B cell (primary cell): ENCODE results near the gene ZNF407. TPM values are rescaled to one million over a fixed set of nuclear protein-coding genes. Genes with fewer than 3 reads are reported as not detected.

Experiments
- ATAC-seq: fragments of 200-7000 bp; cut with Tn5 transposase; one replicate; pipeline ENCODE4 v1.10.0; 2021; ENCODE audit warnings: low read depth, mild to moderate bottlenecking, moderate number of reproducible peaks, moderate library complexity
- CTCF ChIA-PET: fragments of 350-600 bp; sonication (Branson Sonifier 250); formaldehyde crosslinking; loops from one replicate; lab custom pipeline; 2021; ENCODE audit warnings: antibody characterized with exemption, inconsistent platforms; lab: Charles Lee
- POLR2A ChIA-PET: fragments of 350-600 bp; sonication (Branson Sonifier 250); formaldehyde crosslinking; loops from one replicate; lab custom pipeline; 2021; ENCODE audit warnings: antibody characterized with exemption; lab: Charles Lee
- DNase-seq: peaks from one replicate; pipeline ENCODE4 v3.0.0; 2013
- H2AFZ ChIP-seq: 2 replicates; pipeline ENCODE4 v1.6.1; 2012; ENCODE audit warnings: mild to moderate bottlenecking, low read depth, low read length; ENCODE audit not compliant: insufficient read depth, poor library complexity, severe bottlenecking
- H3K27ac ChIP-seq, 2 donors: 1 replicate in 1 of 2; 2 replicates in 1 of 2; pipeline ENCODE4 v1.5.1; 2012 to 2013; ENCODE audit warnings: low read length in 2 of 2, mild to moderate bottlenecking in 2 of 2, moderate library complexity in 1 of 2
- H3K27me3 ChIP-seq, 4 experiments: fragments of 200-600 bp in 1 of 4; sonication (generic) in 1 of 4; replicated peaks in 1 of 4; 1 replicate in 2 of 4; 2 replicates in 2 of 4; pipeline versions ENCODE4 v1.6.1 to v1.7.0; 2013 to 2016; ENCODE audit warnings: low read length in 3 of 4, mild to moderate bottlenecking in 2 of 4, mixed read lengths in 1 of 4, moderate library complexity in 1 of 4; ENCODE audit not compliant: insufficient read depth in 4 of 4, control insufficient read depth in 3 of 4; ENCODE audit errors: control extremely low read depth in 1 of 4
- H3K36me3 ChIP-seq, 2 experiments: replicated peaks in 1 of 2; 1 replicate in 1 of 2; 2 replicates in 1 of 2; pipeline versions ENCODE4 v1.6.1 to v1.7.1; 2013; ENCODE audit warnings: low read length in 1 of 2; ENCODE audit not compliant: insufficient read depth in 2 of 2, control insufficient read depth in 1 of 2; ENCODE audit errors: control extremely low read depth in 1 of 2, extremely low read depth in 1 of 2
- H3K4me1 ChIP-seq, 2 donors: fragments of 200-600 bp in 1 of 2; sonication (generic) in 1 of 2; 1 replicate in 1 of 2; 2 replicates in 1 of 2; pipeline versions ENCODE4 v1.5.1 to v1.6.1; 2013 to 2017; ENCODE audit warnings: low read length in 2 of 2; ENCODE audit not compliant: control insufficient read depth in 2 of 2, insufficient read depth in 2 of 2
- H3K4me2 ChIP-seq: replicated peaks from 2 replicates; pipeline ENCODE3; 2012; ENCODE audit warnings: mild to moderate bottlenecking, low read depth, low read length; ENCODE audit not compliant: poor library complexity, severe bottlenecking
- H3K4me3 ChIP-seq, 5 experiments: fragments of 200-600 bp in 1 of 5; sonication (generic) in 1 of 5; 1 replicate in 3 of 5; 2 replicates in 2 of 5; pipeline versions ENCODE4 v1.5.1 to v1.7.0; 2011 to 2016; ENCODE audit warnings: low read length in 4 of 5, mild to moderate bottlenecking in 4 of 5, low read depth in 2 of 5, control low read depth in 1 of 5, moderate library complexity in 1 of 5; ENCODE audit not compliant: insufficient read depth in 1 of 5; ENCODE audit errors: control extremely low read depth in 1 of 5, extremely low read depth in 1 of 5
- H3K79me2 ChIP-seq: fragments of 200-600 bp; sonication (generic); one replicate; pipeline ENCODE4 v1.6.0; 2016; ENCODE audit warnings: low read length; ENCODE audit not compliant: control insufficient read depth, insufficient read depth
- H3K9ac ChIP-seq: fragments of 200-600 bp; sonication (generic); 2 replicates; pipeline ENCODE4 v1.6.1; 2017; ENCODE audit warnings: mild to moderate bottlenecking, low read length, moderate library complexity
- H3K9me3 ChIP-seq, 3 donors: one replicate each; pipeline versions ENCODE4 v1.6.1 to v1.7.1; 2013; ENCODE audit warnings: low read length in 2 of 3; ENCODE audit not compliant: control insufficient read depth in 2 of 3, insufficient read depth in 1 of 3; ENCODE audit errors: control extremely low read depth in 1 of 3
- H4K20me1 ChIP-seq: 2 replicates; pipeline ENCODE4 v1.6.0; 2012; ENCODE audit warnings: mild to moderate bottlenecking, low read length; ENCODE audit not compliant: insufficient read depth, control insufficient read depth, poor library complexity, severe bottlenecking
- H3K27ac Mint-ChIP-seq: one replicate; pipeline ENCODE4 v1.8.0; 2021; ENCODE audit warnings: mixed read lengths
- H3K27me3 Mint-ChIP-seq: one replicate; pipeline ENCODE4 v1.8.0; 2021; ENCODE audit warnings: mixed read lengths
- H3K4me1 Mint-ChIP-seq: one replicate; pipeline ENCODE4 v1.8.0; 2021; ENCODE audit warnings: mixed read lengths
- H3K4me3 Mint-ChIP-seq: one replicate; pipeline ENCODE4 v1.8.0; 2021; ENCODE audit warnings: mixed read lengths
- H3K9me3 Mint-ChIP-seq: one replicate; pipeline ENCODE4 v1.8.0; 2022; ENCODE audit warnings: mixed read lengths; ENCODE audit not compliant: insufficient read depth
- EZH2 ChIP-seq: IDR thresholded peaks from 2 replicates; pipeline ENCODE4 v1.6.1; 2012; ENCODE audit warnings: borderline replicate concordance, low read depth, mild to moderate bottlenecking, moderate library complexity, low read length; ENCODE audit not compliant: insufficient read depth, poor library complexity, severe bottlenecking
- WGBS: methylation state at CpG from one replicate; pipeline ENCODE4 v1.1.5; 2013; ENCODE audit warnings: missing lambda C conversion rate; ENCODE audit not compliant: insufficient coverage; 5-methylcytosine and 5-hydroxymethylcytosine counted together
- intact Hi-C: fragments of 100-400 bp; cut with micrococcal nuclease; formaldehyde crosslinking; loops from one replicate; pipeline ENCODE4 v1.10.0; 2022
- polyA plus RNA-seq: library from polyadenylated mRNA; depleted of rRNA; stranded (reverse); fragments of >200 nt; gene quantifications from 2 replicates; pipeline ENCODE4 v1.2.3, GENCODE V29; 2012
- total RNA-seq, 2 donors: library from RNA; stranded (reverse); fragments of 120-200 nt in 1 of 2; gene quantifications; 1 replicate in 1 of 2; 2 replicates in 1 of 2; pipeline versions ENCODE4 v1.2.3 to v1.2.4, GENCODE V29; 2013 to 2022
- TF ChIP-seq, protein P1 (sequence below): fragments of 200-600 bp; IDR thresholded peaks from one replicate; pipeline ENCODE4 v1.8.0; 2022; ENCODE audit warnings: antibody characterized with exemption, mild to moderate bottlenecking

ZNF407 gene
- total and polyA plus RNA-seq, 2 donors (not counting 1 experiment from before 2014, with no cell fraction given) = 4.5 to 37.1 TPM

DNA sequence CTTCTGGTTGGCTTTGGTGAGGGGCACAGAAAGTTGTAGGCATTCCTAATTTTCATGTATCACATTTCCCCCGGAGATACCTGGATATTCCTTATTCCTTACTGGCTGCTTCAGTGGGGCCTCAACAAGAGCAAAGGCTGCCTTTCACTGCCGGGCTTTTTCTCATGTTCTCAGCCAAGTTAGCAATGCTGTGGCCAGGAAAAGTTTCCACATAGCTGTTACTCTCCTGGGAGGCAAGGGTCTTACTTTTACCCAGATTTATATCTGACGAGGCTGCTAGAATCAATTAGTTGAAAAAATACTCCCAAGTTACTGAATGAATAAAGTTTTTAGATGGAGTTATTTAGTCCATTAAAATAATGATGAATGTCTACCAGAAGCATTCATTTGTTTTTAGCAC lies 230.5 kb downstream of the ZNF407 start:
- Mint-ChIP-seq H3K4me3 (no peak overlapping the region), H3K27me3 (no peaks in the 10 kb centered on the region), H3K9me3 (no peaks in the 10 kb centered on the region), H3K27ac (no peak overlapping the region), H3K4me1 (peaks cover 6% of the 10 kb centered on the region)
- Histone ChIP-seq H2AFZ (no peak overlapping the region), H3K9ac (no peak overlapping the region), H3K9me3 (no peaks in the 10 kb centered on the region), H3K36me3 (peaks cover 0 to 2% of the 10 kb centered on the region in 2 experiments), H3K4me3 (no peak overlapping the region), H4K20me1 (no peaks in the 10 kb centered on the region), H3K27me3 (no peaks in the 10 kb centered on the region), H3K4me2 (no peak overlapping the region), H3K27ac (no peak overlapping the region), H3K4me1 (no peaks in the 10 kb centered on the region), H3K79me2 (no peaks in the 10 kb centered on the region)
- intact Hi-C loops = no loop called here
- 100% methylated on average over 1 of the region's 3 CpGs for WGBS
- no peak for DNase-seq
- ChIA-PET POLR2A (no interaction called here), CTCF (no interaction called here)
- no peak for ATAC-seq
- TF ChIP-seq EZH2 = no peak
- TF ChIP-seq, protein P1, sequence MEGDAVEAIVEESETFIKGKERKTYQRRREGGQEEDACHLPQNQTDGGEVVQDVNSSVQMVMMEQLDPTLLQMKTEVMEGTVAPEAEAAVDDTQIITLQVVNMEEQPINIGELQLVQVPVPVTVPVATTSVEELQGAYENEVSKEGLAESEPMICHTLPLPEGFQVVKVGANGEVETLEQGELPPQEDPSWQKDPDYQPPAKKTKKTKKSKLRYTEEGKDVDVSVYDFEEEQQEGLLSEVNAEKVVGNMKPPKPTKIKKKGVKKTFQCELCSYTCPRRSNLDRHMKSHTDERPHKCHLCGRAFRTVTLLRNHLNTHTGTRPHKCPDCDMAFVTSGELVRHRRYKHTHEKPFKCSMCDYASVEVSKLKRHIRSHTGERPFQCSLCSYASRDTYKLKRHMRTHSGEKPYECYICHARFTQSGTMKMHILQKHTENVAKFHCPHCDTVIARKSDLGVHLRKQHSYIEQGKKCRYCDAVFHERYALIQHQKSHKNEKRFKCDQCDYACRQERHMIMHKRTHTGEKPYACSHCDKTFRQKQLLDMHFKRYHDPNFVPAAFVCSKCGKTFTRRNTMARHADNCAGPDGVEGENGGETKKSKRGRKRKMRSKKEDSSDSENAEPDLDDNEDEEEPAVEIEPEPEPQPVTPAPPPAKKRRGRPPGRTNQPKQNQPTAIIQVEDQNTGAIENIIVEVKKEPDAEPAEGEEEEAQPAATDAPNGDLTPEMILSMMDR = no peak

DNA sequence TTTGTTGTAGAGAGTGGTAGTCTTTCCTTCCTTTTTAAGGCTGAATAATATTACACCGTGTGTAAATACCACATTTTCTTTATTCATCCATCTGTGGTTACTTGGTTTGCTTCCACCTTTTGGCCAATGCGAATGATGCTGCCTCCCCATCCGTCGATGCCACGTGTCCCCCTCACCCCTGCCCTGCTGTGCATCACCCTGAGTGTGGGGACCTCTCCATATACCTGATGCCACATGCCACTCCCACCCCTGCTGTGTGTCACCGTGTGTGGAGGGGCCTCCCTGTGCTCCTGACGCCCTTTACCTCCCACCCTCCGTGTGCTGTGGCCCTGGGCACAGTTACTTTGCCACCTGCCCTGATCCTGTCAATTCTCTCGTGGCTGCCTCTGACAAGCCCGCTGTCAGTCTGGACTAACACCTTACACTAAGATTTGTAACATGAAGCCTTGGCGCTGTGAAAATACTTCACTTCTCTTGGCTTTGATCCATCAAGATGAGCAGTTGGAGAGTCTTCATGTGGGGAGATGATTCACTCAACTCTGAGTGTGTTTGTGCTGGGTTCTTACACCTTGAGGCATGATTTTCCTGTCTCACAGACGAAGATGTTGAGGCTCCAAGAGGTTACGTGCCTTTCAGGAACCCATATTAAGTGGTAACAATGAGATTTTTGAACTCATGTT lies 234.0 kb downstream of the ZNF407 start:
- Histone ChIP-seq H3K4me1 (no peaks in the 10 kb centered on the region), H2AFZ (no peak overlapping the region), H3K27me3 (no peaks in the 10 kb centered on the region), H3K4me2 (no peak overlapping the region), H3K79me2 (no peaks in the 10 kb centered on the region), H3K27ac (no peak overlapping the region), H3K36me3 (peaks cover 0 to 2% of the 10 kb centered on the region in 2 experiments), H3K9me3 (no peaks in the 10 kb centered on the region), H3K9ac (no peak overlapping the region), H4K20me1 (no peaks in the 10 kb centered on the region), H3K4me3 (no peak overlapping the region)
- no peaks in the 10 kb centered on the region for H3K4me1 Mint-ChIP-seq
- H3K4me3 Mint-ChIP-seq = no peak overlapping the region
- ChIA-PET POLR2A (no interaction called here), CTCF (no interaction called here)
- H3K27me3 Mint-ChIP-seq = no peaks in the 10 kb centered on the region
- ATAC-seq (no peak), DNase-seq (no peak)
- WGBS = 87% methylated on average over 11 of the region's 13 CpGs
- H3K27ac Mint-ChIP-seq = no peak overlapping the region
- intact Hi-C loops = no loop called here
- H3K9me3 Mint-ChIP-seq = no peaks in the 10 kb centered on the region
- TF ChIP-seq, protein P1 = no peak
- no peak for TF ChIP-seq EZH2
